OCI-LY7 (cell line): ENCODE results near the gene CNTNAP5. TPM values are rescaled to one million over a fixed set of nuclear protein-coding genes. Genes with fewer than 3 reads are reported as not detected.

Experiments used
- BruUV-seq: library from RNA; stranded (reverse); fragments of 400-500 nt; replicated peaks from 2 replicates; lab custom pipeline; 2021; lab: Mats Ljungman, UMichigan
- CTCF ChIA-PET: fragments of 300-600 bp; sonication (Branson Sonifier 250); formaldehyde crosslinking; loops from one replicate; lab custom pipeline; 2022; ENCODE audit warnings: antibody characterized with exemption; ENCODE audit not compliant: unreplicated experiment; lab: Charles Lee
- POLR2A ChIA-PET: fragments of 300-600 bp; sonication (Branson Sonifier 250); formaldehyde crosslinking; loops from one replicate; lab custom pipeline; 2022; ENCODE audit warnings: antibody characterized with exemption; lab: Charles Lee
- DNase-seq: peaks from one replicate; pipeline ENCODE4 v3.0.0-alpha.2; 2015; ENCODE audit warnings: low spot score
- H2AFZ ChIP-seq: fragments of 200-600 bp; sonication (generic), shearing (Covaris generic); 2 replicates; pipeline ENCODE4 v1.6.1; 2014; ENCODE audit warnings: mild to moderate bottlenecking, antibody characterized with exemption, low read length, moderate library complexity
- H3K27ac ChIP-seq: fragments of 200-600 bp; sonication (generic); 2 replicates; pipeline ENCODE4 v1.5.1; 2014; ENCODE audit warnings: mixed run types, low read depth, mild to moderate bottlenecking, moderate library complexity, low read length, inconsistent platforms; ENCODE audit not compliant: poor library complexity, severe bottlenecking
- H3K36me3 ChIP-seq: fragments of 200-600 bp; sonication (generic); 2 replicates; pipeline ENCODE4 v1.6.1; 2014; ENCODE audit warnings: mild to moderate bottlenecking, antibody characterized with exemption, low read length, moderate library complexity, mixed read lengths; ENCODE audit not compliant: insufficient read depth
- H3K4me1 ChIP-seq: fragments of 200-600 bp; sonication (generic); 2 replicates; pipeline ENCODE4 v1.5.1; 2014; ENCODE audit warnings: mild to moderate bottlenecking, low read length; ENCODE audit not compliant: insufficient read depth, poor library complexity, severe bottlenecking
- H3K4me2 ChIP-seq: fragments of 200-600 bp; sonication (generic); 2 replicates; pipeline ENCODE4 v1.6.1; 2014; ENCODE audit warnings: mild to moderate bottlenecking, low read length
- H3K4me3 ChIP-seq: fragments of 200-600 bp; sonication (generic); 2 replicates; pipeline ENCODE4 v1.5.1; 2014; ENCODE audit warnings: mild to moderate bottlenecking, low read depth, low read length; ENCODE audit not compliant: poor library complexity, severe bottlenecking
- H3K79me2 ChIP-seq: fragments of 200-600 bp; sonication (generic); 2 replicates; pipeline ENCODE4 v1.6.1; 2016; ENCODE audit warnings: low read depth, mild to moderate bottlenecking, low read length, moderate library complexity, mixed read lengths; ENCODE audit not compliant: insufficient read depth
- H3K9me2 ChIP-seq: fragments of 200-600 bp; sonication (generic); 2 replicates; pipeline ENCODE4 v1.6.1; 2016; ENCODE audit warnings: mild to moderate bottlenecking, low read length, mixed read lengths; ENCODE audit not compliant: insufficient read depth
- H3K9me3 ChIP-seq: fragments of 200-600 bp; sonication (generic); 2 replicates; pipeline ENCODE4 v1.6.1; 2014; ENCODE audit warnings: mild to moderate bottlenecking, mixed run types, low read length, mixed read lengths
- H4K20me1 ChIP-seq: fragments of 200-600 bp; sonication (generic); 2 replicates; pipeline ENCODE4 v1.6.1; 2014; ENCODE audit warnings: mild to moderate bottlenecking, antibody characterized with exemption, low read length, moderate library complexity, mixed read lengths; ENCODE audit not compliant: insufficient read depth
- CTCF ChIP-seq: fragments of 200-600 bp; sonication (generic); conservative IDR thresholded peaks from 2 replicates; pipeline ENCODE4 v1.5.1; 2014; ENCODE audit warnings: mild to moderate bottlenecking, antibody characterized with exemption, low read length, moderate library complexity, mixed read lengths
- EZH2phosphoT487 ChIP-seq: fragments of 200-600 bp; sonication (generic); IDR thresholded peaks from 2 replicates; pipeline ENCODE4 v1.6.1; 2018; ENCODE audit warnings: low read depth, borderline replicate concordance, mild to moderate bottlenecking, mixed run types, antibody characterized with exemption, low read length, moderate library complexity, mixed read lengths
- intact Hi-C: fragments of 100-400 bp; cut with micrococcal nuclease; formaldehyde crosslinking; loops from one replicate; pipeline ENCODE4 v1.10.0; 2022; ENCODE audit not compliant: unreplicated experiment
- total RNA-seq, 2 experiments: library from RNA; depleted of rRNA in 1 of 2; stranded (reverse); fragments of >200 nt in 1 of 2; shearing (Covaris generic) in 1 of 2; gene quantifications; 2 replicates each; pipeline ENCODE4 v1.2.3, GENCODE V29; 2014 to 2022

The CNTNAP5 gene
- total RNA-seq, 2 experiments from 2014 or later: not detected

- no peak overlapping the region for H3K4me3 ChIP-seq
- ChIA-PET CTCF (no interaction called here), POLR2A (no interaction called here)
- no peaks in the 10 kb centered on the region for H3K9me2 ChIP-seq
- no peak overlapping the region for H3K4me2 ChIP-seq
- no peaks in the 10 kb centered on the region for H3K4me1 ChIP-seq
- TF ChIP-seq EZH2phosphoT487 (no peak), CTCF (no peak)
- no peaks in the 10 kb centered on the region for H3K79me2 ChIP-seq
- H3K27ac ChIP-seq: no peak overlapping the region
- H2AFZ ChIP-seq: no peak overlapping the region
- no TSS peak for BruUV-seq
- no peak for DNase-seq
- no peaks in the 10 kb centered on the region for H4K20me1 ChIP-seq
- H3K9me3 ChIP-seq: no peaks in the 10 kb centered on the region
- intact Hi-C loops: no loop called here
- no peaks in the 10 kb centered on the region for H3K36me3 ChIP-seq
Measured at GRCh38 chr2:124662946-124663644, 638.0 kb downstream of the CNTNAP5 start.

- H3K27ac ChIP-seq: no peak overlapping the region
- DNase-seq: no peak
- TF ChIP-seq CTCF (no peak), EZH2phosphoT487 (no peak)
- no peaks in the 10 kb centered on the region for H3K9me3 ChIP-seq
- H3K4me3 ChIP-seq: no peak overlapping the region
- ChIA-PET CTCF (no interaction called here), POLR2A (no interaction called here)
- intact Hi-C loops: no loop called here
- H3K9me2 ChIP-seq: no peaks in the 10 kb centered on the region
- no peak overlapping the region for H3K4me2 ChIP-seq
- H2AFZ ChIP-seq: no peak overlapping the region
- BruUV-seq: no TSS peak
- H3K79me2 ChIP-seq: no peaks in the 10 kb centered on the region
- no peaks in the 10 kb centered on the region for H3K36me3 ChIP-seq
- H4K20me1 ChIP-seq: no peaks in the 10 kb centered on the region
- no peaks in the 10 kb centered on the region for H3K4me1 ChIP-seq
Measured at GRCh38 chr2:124663645-124663997, 638.5 kb downstream of the CNTNAP5 start.

- BruUV-seq: no TSS peak
- H4K20me1 ChIP-seq: no peaks in the 10 kb centered on the region
- no peaks in the 10 kb centered on the region for H3K4me1 ChIP-seq
- ChIA-PET POLR2A (interaction anchor here (0.6 kb wide), 1 partner anchor 471 kb away, joined by 3 read pairs; no protein-coding TSS in a partner anchor), CTCF (no interaction called here)
- no peak for TF ChIP-seq CTCF
- no peaks in the 10 kb centered on the region for H3K9me3 ChIP-seq
- no peak overlapping the region for H3K4me2 ChIP-seq
- no peaks in the 10 kb centered on the region for H3K36me3 ChIP-seq
- H3K27ac ChIP-seq: no peak overlapping the region
- no peaks in the 10 kb centered on the region for H3K9me2 ChIP-seq
- no peak overlapping the region for H2AFZ ChIP-seq
- no peak for DNase-seq
- intact Hi-C loops: no loop called here
- no peaks in the 10 kb centered on the region for H3K79me2 ChIP-seq
- H3K4me3 ChIP-seq: no peak overlapping the region
Measured at GRCh38 chr2:124664363-124664762, 639.3 kb downstream of the CNTNAP5 start.
